ENCODE measurements around the gene SC5D.

GRCh38 chr11:121309688-121310087 is 17.1 kb downstream of the SC5D start:
- no peak for TF ChIP-seq GATA2 (IDR thresholded peaks at IDR 0.05; ENCODE audit: low read depth, low read length)
- no peak for TF ChIP-seq GATA3 (IDR thresholded peaks at IDR 0.05; ENCODE audit: low read depth, low read length)
